DOHH2 (cell line): Measurements from ENCODE around the gene SH3RF3.

Source experiments
- H3F3A ChIP-seq: fragments of 200-600 bp; sonication (generic), shearing (Covaris generic); 2 replicates; pipeline ENCODE4 v1.6.0; 2016; ENCODE audit warnings: antibody characterized with exemption, mild to moderate bottlenecking; ENCODE audit not compliant: control insufficient read depth, insufficient read depth
- H3K27ac ChIP-seq: fragments of 200-600 bp; sonication (generic); 2 replicates; pipeline ENCODE4 v1.5.1; 2014; ENCODE audit warnings: low read depth, mild to moderate bottlenecking, low read length, moderate library complexity
- H3K27me3 ChIP-seq: fragments of 200-600 bp; sonication (generic); 2 replicates; pipeline ENCODE4 v1.6.1; 2014; ENCODE audit warnings: mild to moderate bottlenecking, low read length, mixed read lengths; ENCODE audit not compliant: control insufficient read depth
- H3K36me3 ChIP-seq: fragments of 200-600 bp; sonication (generic); 2 replicates; pipeline ENCODE4 v1.6.1; 2014; ENCODE audit warnings: mild to moderate bottlenecking, low read length, moderate library complexity, mixed read lengths; ENCODE audit not compliant: control insufficient read depth
- H3K4me1 ChIP-seq: fragments of 200-600 bp; sonication (generic); 2 replicates; pipeline ENCODE4 v1.6.1; 2014; ENCODE audit warnings: mild to moderate bottlenecking, low read length, mixed read lengths; ENCODE audit not compliant: control insufficient read depth
- H3K4me2 ChIP-seq: fragments of 200-600 bp; sonication (generic); 2 replicates; pipeline ENCODE4 v1.6.0; 2014; ENCODE audit warnings: mild to moderate bottlenecking, low read length, moderate library complexity
- H3K4me3 ChIP-seq: fragments of 200-600 bp; sonication (generic); 2 replicates; pipeline ENCODE4 v1.5.1; 2014; ENCODE audit warnings: mild to moderate bottlenecking, low read length, mixed read lengths
- H3K79me2 ChIP-seq: fragments of 200-600 bp; sonication (generic); 2 replicates; pipeline ENCODE4 v1.6.1; 2014; ENCODE audit warnings: mild to moderate bottlenecking, low read length, mixed read lengths; ENCODE audit not compliant: control insufficient read depth
- H3K9me2 ChIP-seq: fragments of 200-600 bp; sonication (generic); replicated peaks from 2 replicates; pipeline ENCODE4 v1.6.1; 2014; ENCODE audit warnings: mild to moderate bottlenecking, low read length, mixed read lengths; ENCODE audit not compliant: control insufficient read depth
- H3K9me3 ChIP-seq: fragments of 200-600 bp; sonication (generic); 2 replicates; pipeline ENCODE4 v1.6.1; 2014; ENCODE audit warnings: antibody characterized with exemption, low read length, mixed read lengths; ENCODE audit not compliant: control insufficient read depth, insufficient read depth
- H4K20me1 ChIP-seq: fragments of 200-600 bp; sonication (generic); 2 replicates; pipeline ENCODE4 v1.6.0; 2014; ENCODE audit warnings: low read depth, mild to moderate bottlenecking, antibody characterized with exemption, low read length, moderate library complexity; ENCODE audit not compliant: control insufficient read depth, insufficient read depth
- EZH2phosphoT487 ChIP-seq: fragments of 200-600 bp; sonication (generic); IDR thresholded peaks from 2 replicates; pipeline ENCODE4 v1.6.1; 2017; ENCODE audit warnings: borderline replicate concordance, mild to moderate bottlenecking, antibody characterized with exemption, low read length, moderate library complexity, mixed read lengths
- TF ChIP-seq, protein P1 (sequence below): fragments of 200-600 bp; sonication (generic); IDR thresholded peaks from one replicate; pipeline ENCODE4 v1.5.1; 2014; ENCODE audit warnings: antibody characterized with exemption, mild to moderate bottlenecking, low read depth, low read length; ENCODE audit not compliant: poor library complexity, severe bottlenecking

SH3RF3 gene

GRCh38 chr2:109185821-109186570 lies 57.0 kb downstream of the SH3RF3 start:
- H3K9me3 ChIP-seq, result no peaks in the 10 kb centered on the region
- H3K36me3 ChIP-seq, result no peaks in the 10 kb centered on the region
- no peaks in the 10 kb centered on the region for H3K79me2 ChIP-seq
- H3K4me3 ChIP-seq, result no peak overlapping the region
- no peaks in the 10 kb centered on the region for H3K9me2 ChIP-seq
- H3K4me1 ChIP-seq, result no peaks in the 10 kb centered on the region
- H4K20me1 ChIP-seq, result no peaks in the 10 kb centered on the region
- TF ChIP-seq EZH2phosphoT487, result no peak
- TF ChIP-seq, protein P1, sequence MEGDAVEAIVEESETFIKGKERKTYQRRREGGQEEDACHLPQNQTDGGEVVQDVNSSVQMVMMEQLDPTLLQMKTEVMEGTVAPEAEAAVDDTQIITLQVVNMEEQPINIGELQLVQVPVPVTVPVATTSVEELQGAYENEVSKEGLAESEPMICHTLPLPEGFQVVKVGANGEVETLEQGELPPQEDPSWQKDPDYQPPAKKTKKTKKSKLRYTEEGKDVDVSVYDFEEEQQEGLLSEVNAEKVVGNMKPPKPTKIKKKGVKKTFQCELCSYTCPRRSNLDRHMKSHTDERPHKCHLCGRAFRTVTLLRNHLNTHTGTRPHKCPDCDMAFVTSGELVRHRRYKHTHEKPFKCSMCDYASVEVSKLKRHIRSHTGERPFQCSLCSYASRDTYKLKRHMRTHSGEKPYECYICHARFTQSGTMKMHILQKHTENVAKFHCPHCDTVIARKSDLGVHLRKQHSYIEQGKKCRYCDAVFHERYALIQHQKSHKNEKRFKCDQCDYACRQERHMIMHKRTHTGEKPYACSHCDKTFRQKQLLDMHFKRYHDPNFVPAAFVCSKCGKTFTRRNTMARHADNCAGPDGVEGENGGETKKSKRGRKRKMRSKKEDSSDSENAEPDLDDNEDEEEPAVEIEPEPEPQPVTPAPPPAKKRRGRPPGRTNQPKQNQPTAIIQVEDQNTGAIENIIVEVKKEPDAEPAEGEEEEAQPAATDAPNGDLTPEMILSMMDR, result no peak
- no peak overlapping the region for H3K4me2 ChIP-seq
- H3K27ac ChIP-seq, result no peak overlapping the region
- no peaks in the 10 kb centered on the region for H3F3A ChIP-seq
- no peaks in the 10 kb centered on the region for H3K27me3 ChIP-seq

DNA sequence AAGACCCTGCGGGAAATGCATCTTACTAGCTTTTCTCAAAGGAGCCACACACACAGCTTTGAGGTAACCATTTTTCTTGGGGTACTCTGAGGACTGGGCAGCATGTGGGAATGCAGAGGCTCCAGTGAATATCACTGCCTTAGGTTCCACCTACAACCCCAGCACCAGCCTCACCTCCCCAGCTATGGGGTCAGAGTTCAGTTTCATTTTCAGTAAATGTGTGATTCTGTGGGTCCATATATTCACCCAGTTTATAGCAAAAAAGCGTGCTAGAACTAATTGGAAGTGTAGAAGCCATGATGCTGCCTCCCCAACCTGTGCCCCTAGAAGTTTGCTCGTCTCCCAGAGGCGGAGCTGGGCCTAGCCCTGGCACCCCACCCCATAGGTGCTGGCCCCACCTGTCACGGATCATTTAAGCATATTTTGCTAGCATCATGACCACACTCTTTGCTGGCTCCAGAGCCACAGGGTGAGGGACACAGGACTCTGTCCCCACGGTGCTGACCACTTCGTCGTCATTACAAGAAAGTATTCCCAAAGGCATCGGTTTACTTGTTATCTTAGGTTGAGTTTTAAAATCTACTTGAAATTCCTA lies 57.7 kb downstream of the SH3RF3 start:
- TF ChIP-seq EZH2phosphoT487, result no peak
- TF ChIP-seq, protein P1, result no peak
- Histone ChIP-seq H4K20me1 (no peaks in the 10 kb centered on the region), H3K9me2 (no peaks in the 10 kb centered on the region), H3K79me2 (no peaks in the 10 kb centered on the region), H3F3A (no peaks in the 10 kb centered on the region), H3K36me3 (no peaks in the 10 kb centered on the region), H3K4me3 (no peak overlapping the region), H3K9me3 (no peaks in the 10 kb centered on the region), H3K27me3 (no peaks in the 10 kb centered on the region), H3K4me1 (no peaks in the 10 kb centered on the region), H3K27ac (no peak overlapping the region), H3K4me2 (no peak overlapping the region)

DNA sequence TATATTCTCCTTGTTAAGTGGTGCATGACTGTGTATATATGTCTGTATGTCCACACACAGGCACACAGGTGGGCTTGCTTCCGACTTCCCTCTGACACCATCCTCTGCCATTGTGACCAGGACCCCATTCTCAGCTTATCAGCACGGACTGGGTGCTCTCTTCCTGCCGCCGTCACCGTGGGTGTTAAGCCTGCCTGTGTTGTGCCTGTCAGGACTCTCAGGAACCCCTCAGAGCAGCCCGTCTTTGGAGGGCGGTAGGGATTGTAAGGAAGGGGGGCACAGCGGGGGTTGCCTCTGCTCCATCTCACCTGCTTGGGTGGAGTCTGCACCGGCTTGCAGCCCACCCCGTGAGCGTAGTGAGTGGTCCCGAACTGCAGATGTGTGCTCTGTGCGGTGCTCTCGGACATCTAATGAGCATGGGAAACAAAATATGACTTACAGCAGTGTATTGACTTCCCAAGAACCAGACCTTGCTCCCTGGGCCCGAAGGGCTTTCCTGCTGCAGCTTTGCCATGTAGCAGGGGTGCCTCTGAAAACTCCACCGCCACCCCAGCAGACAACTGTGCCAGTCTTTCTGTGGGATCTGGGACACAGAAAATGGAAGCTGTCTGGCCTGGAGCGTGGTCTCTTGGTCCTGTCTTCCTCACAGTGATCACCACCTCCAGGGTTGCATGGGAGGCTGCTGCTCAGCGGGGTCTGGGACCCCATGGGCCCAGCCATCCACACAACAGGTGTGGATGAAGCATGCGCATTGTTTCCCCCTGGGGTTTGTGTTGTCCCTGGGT lies 58.9 kb downstream of the SH3RF3 start:
- H3K27ac ChIP-seq, result no peak overlapping the region
- no peaks in the 10 kb centered on the region for H4K20me1 ChIP-seq
- TF ChIP-seq EZH2phosphoT487, result no peak
- no peaks in the 10 kb centered on the region for H3K79me2 ChIP-seq
- H3K9me3 ChIP-seq, result no peaks in the 10 kb centered on the region
- no peaks in the 10 kb centered on the region for H3K9me2 ChIP-seq
- H3K4me2 ChIP-seq, result no peak overlapping the region
- no peaks in the 10 kb centered on the region for H3K36me3 ChIP-seq
- no peaks in the 10 kb centered on the region for H3F3A ChIP-seq
- no peaks in the 10 kb centered on the region for H3K4me1 ChIP-seq
- H3K4me3 ChIP-seq, result no peak overlapping the region
- H3K27me3 ChIP-seq, result peaks cover 5% of the 10 kb centered on the region
